Trophoblast cell (in vitro differentiated cells and primary cell): Measurements from ENCODE around the gene CTAGE9. TPM values are rescaled to one million over a fixed set of nuclear protein-coding genes. Genes with fewer than 3 reads are reported as not detected.
"Not testable (repeated sequence)": the region's sequence is repeated elsewhere in the genome, so short reads cannot be mapped to it uniquely, and the experiment has no call there.

ENCODE experiments used
- DNase-seq, 2 donors: peaks; one replicate each; pipeline ENCODE4 v3.0.0-alpha.2; 2016
- H2AFZ ChIP-seq: 2 replicates; pipeline ENCODE4 v1.6.1; 2013; ENCODE audit warnings: low read length, moderate library complexity, mild to moderate bottlenecking; ENCODE audit not compliant: insufficient read depth, poor library complexity
- H2AK5ac ChIP-seq: 2 replicates; pipeline ENCODE4 v1.6.1; 2013; ENCODE audit warnings: mild to moderate bottlenecking, low read length
- H2BK120ac ChIP-seq: 2 replicates; pipeline ENCODE4 v1.6.1; 2013; ENCODE audit warnings: low read length, mild to moderate bottlenecking, moderate library complexity; ENCODE audit not compliant: insufficient read depth, poor library complexity
- H2BK12ac ChIP-seq: 2 replicates; pipeline ENCODE4 v1.6.1; 2013; ENCODE audit warnings: mild to moderate bottlenecking, low read length, moderate library complexity
- H2BK5ac ChIP-seq: 2 replicates; pipeline ENCODE4 v1.6.1; 2013; ENCODE audit warnings: low read length, low read depth, moderate library complexity, mild to moderate bottlenecking; ENCODE audit not compliant: poor library complexity
- H3K14ac ChIP-seq: 2 replicates; pipeline ENCODE4 v1.6.1; 2013; ENCODE audit warnings: mild to moderate bottlenecking, low read length
- H3K18ac ChIP-seq: 2 replicates; pipeline ENCODE4 v1.6.1; 2013; ENCODE audit warnings: mild to moderate bottlenecking, low read length
- H3K23ac ChIP-seq: 2 replicates; pipeline ENCODE4 v1.6.1; 2013; ENCODE audit warnings: low read length
- H3K27ac ChIP-seq: 2 replicates; pipeline ENCODE4 v1.5.1; 2013; ENCODE audit warnings: low read depth, mild to moderate bottlenecking, inconsistent platforms, low read length, moderate library complexity
- H3K27me3 ChIP-seq: 2 replicates; pipeline ENCODE4 v1.6.1; 2013; ENCODE audit warnings: inconsistent platforms, mild to moderate bottlenecking, low read length, moderate library complexity; ENCODE audit not compliant: insufficient read depth
- H3K36me3 ChIP-seq, 2 experiments: 1 replicate in 1 of 2; 2 replicates in 1 of 2; pipeline ENCODE4 v1.6.1; 2013; ENCODE audit warnings: low read length in 2 of 2, mild to moderate bottlenecking in 2 of 2, moderate library complexity in 1 of 2; ENCODE audit not compliant: insufficient read depth in 2 of 2, control insufficient read depth in 1 of 2
- H3K4ac ChIP-seq: 2 replicates; pipeline ENCODE4 v1.6.1; 2013; ENCODE audit warnings: low read depth, mild to moderate bottlenecking, low read length, moderate library complexity
- H3K4me1 ChIP-seq, 2 experiments: 1 replicate in 1 of 2; 2 replicates in 1 of 2; pipeline ENCODE4 v1.6.1; 2013; ENCODE audit warnings: low read length in 2 of 2, mild to moderate bottlenecking in 2 of 2, moderate library complexity in 1 of 2; ENCODE audit not compliant: insufficient read depth in 2 of 2, control insufficient read depth in 1 of 2
- H3K4me2 ChIP-seq: 2 replicates; pipeline ENCODE4 v1.6.1; 2013; ENCODE audit warnings: inconsistent platforms, mild to moderate bottlenecking, low read length, moderate library complexity
- H3K4me3 ChIP-seq: 2 replicates; pipeline ENCODE4 v1.5.1; 2013; ENCODE audit warnings: mild to moderate bottlenecking, low read depth, low read length, inconsistent platforms
- H3K79me1 ChIP-seq: one replicate; pipeline ENCODE4 v1.6.1; 2013; ENCODE audit warnings: low read length
- H3K79me2 ChIP-seq: 2 replicates; pipeline ENCODE4 v1.6.1; 2013; ENCODE audit warnings: low read length, mild to moderate bottlenecking; ENCODE audit not compliant: control insufficient read depth, insufficient read depth, poor library complexity
- H3K9ac ChIP-seq: 2 replicates; pipeline ENCODE4 v1.6.1; 2013; ENCODE audit warnings: mild to moderate bottlenecking, low read length
- H3K9me3 ChIP-seq: 2 replicates; pipeline ENCODE4 v1.6.1; 2013; ENCODE audit warnings: low read depth, mild to moderate bottlenecking, control low read depth, inconsistent platforms, low read length; ENCODE audit not compliant: insufficient read depth
- H4K12ac ChIP-seq: 2 replicates; pipeline ENCODE4 v1.6.1; 2013; ENCODE audit warnings: low read depth, mild to moderate bottlenecking, low read length, moderate library complexity
- H4K8ac ChIP-seq: 2 replicates; pipeline ENCODE4 v1.6.1; 2013; ENCODE audit warnings: low read depth, mild to moderate bottlenecking, low read length, moderate library complexity
- H4K91ac ChIP-seq: one replicate; pipeline ENCODE4 v1.6.1; 2013; ENCODE audit warnings: low read depth, mild to moderate bottlenecking, low read length, moderate library complexity
- WGBS: extraction: QIAGEN DNeasy Blood & Tissue Kit; methylation state at CpG from one replicate; pipeline ENCODE4 v1.1.7; 2013; ENCODE audit warnings: missing lambda C conversion rate; ENCODE audit not compliant: insufficient read length, insufficient coverage; ENCODE audit errors: extremely low coverage; 5-methylcytosine and 5-hydroxymethylcytosine counted together
- polyA plus RNA-seq: library from polyadenylated mRNA; stranded (reverse); fragments of 200-250 nt; gene quantifications from 2 replicates; pipeline ENCODE4 v1.2.3, GENCODE V29; 2013

Gene CTAGE9, protein sequence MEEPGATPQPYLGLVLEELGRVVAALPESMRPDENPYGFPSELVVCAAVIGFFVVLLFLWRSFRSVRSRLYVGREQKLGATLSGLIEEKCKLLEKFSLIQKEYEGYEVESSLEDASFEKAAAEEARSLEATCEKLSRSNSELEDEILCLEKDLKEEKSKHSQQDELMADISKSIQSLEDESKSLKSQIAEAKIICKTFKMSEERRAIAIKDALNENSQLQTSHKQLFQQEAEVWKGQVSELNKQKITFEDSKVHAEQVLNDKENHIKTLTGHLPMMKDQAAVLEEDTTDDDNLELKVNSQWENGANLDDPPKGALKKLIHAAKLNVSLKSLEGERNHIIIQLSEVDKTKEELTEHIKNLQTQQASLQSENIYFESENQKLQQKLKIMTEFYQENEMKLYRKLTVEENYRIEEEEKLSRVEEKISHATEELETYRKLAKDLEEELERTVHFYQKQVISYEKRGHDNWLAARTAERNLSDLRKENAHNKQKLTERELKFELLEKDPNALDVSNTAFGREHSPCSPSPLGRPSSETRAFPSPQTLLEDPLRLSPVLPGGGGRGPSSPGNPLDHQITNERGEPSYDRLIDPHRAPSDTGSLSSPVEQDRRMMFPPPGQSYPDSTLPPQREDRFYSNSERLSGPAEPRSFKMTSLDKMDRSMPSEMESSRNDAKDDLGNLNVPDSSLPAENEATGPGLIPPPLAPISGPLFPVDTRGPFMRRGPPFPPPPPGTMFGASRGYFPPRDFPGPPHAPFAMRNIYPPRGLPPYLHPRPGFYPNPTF
- polyA plus RNA-seq = not detected in 2 replicates

DNA sequence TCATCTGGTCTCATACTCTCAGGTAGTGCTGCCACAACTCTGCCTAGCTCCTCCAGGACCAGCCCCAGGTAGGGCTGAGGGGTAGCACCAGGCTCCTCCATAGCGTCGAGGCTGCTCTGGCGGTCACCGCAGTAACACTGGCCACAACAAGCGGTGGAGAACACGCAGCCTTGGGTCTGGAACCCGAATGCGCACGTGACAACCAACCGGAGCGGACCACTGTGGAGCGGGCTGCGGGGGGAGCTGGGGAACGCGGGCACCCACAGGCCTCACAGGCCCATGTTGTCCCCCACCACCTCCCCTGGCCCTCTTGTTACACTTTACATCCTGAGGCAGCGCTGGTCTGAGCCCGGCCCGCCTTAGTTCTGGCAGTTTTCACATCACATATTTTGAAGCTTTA is at the start of gene CTAGE9:
Gene CTAGE9 (minus strand): TSS at position 101 of the 400 bp plus-strand sequence. CDS start 0 bp downstream, at position 101.
- H3K4me1 ChIP-seq, H3K9ac ChIP-seq, H3K79me1 ChIP-seq, H3K14ac ChIP-seq, H2BK120ac ChIP-seq, H3K4ac ChIP-seq, H3K23ac ChIP-seq, H3K4me3 ChIP-seq, DNase-seq, H2BK12ac ChIP-seq, H3K27me3 ChIP-seq, H3K9me3 ChIP-seq, H2AFZ ChIP-seq, H3K79me2 ChIP-seq, H4K12ac ChIP-seq, H3K27ac ChIP-seq, H3K4me2 ChIP-seq, H3K36me3 ChIP-seq, H4K8ac ChIP-seq, H4K91ac ChIP-seq, H2BK5ac ChIP-seq, H2AK5ac ChIP-seq, H3K18ac ChIP-seq: not testable (repeated sequence)
- WGBS = no CpG with 5 or more reads among the region's 18 CpGs

DNA sequence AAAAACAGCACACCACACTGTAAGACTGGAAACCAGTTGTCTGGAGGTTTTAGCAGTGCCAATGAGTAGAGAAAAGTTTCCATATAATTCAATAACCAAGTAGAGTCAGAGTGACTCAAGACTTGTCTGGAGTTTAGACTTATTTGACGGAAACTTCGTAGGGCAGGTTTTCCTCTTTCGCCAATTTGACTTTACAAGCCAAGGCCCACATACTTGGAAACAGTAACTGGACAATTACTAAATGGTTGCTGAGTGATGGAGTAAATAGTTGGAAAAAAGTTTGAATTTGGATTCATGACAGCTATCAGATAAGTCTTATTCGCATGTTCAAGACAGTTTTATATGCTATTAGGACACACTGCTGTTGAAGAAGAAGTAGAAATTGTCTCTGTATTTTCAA is 48.1 kb upstream of the CTAGE9 start:
- no peak overlapping the region for H4K12ac ChIP-seq
- WGBS = no CpG with 5 or more reads among the region's 4 CpGs
- H3K4ac ChIP-seq = no peak overlapping the region
- no peak overlapping the region for H2AK5ac ChIP-seq
- no peak overlapping the region for H3K14ac ChIP-seq
- no peak overlapping the region for H2BK120ac ChIP-seq
- no peaks in the 10 kb centered on the region for H3K27me3 ChIP-seq
- H3K36me3 ChIP-seq = no peaks in the 10 kb centered on the region
- no peaks in the 10 kb centered on the region for H3K79me1 ChIP-seq
- H3K18ac ChIP-seq = no peak overlapping the region
- no peak overlapping the region for H2BK12ac ChIP-seq
- no peak overlapping the region for H3K27ac ChIP-seq
- no peaks in the 10 kb centered on the region for H3K79me2 ChIP-seq
- no peak overlapping the region for H4K8ac ChIP-seq
- H2AFZ ChIP-seq = no peak overlapping the region
- no peak for DNase-seq
- H3K4me3 ChIP-seq = no peak overlapping the region
- H2BK5ac ChIP-seq = no peak overlapping the region
- H3K9me3 ChIP-seq = no peaks in the 10 kb centered on the region
- H3K9ac ChIP-seq = no peak overlapping the region
- H4K91ac ChIP-seq = no peak overlapping the region
- no peaks in the 10 kb centered on the region for H3K4me1 ChIP-seq
- H3K23ac ChIP-seq = no peak overlapping the region
- H3K4me2 ChIP-seq = no peak overlapping the region

DNA sequence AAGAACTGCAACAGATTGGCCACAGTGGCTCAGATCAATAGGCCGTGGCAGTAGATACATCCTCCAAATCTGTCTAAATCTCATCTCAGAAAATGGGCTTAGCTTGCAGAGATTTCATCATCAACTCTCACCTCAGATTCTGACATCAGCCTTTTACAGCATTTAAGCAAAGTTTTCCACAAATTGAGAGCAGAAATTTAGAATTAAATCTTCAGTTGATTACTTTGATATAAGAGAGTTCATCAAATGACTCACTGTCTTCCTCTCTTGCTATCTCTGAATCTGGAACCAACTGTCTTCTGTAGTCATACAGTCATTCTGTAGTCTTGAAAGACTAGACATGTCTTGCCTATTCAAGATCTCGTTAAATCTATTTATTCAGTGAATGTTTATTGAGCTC is 45.2 kb upstream of the CTAGE9 start:
- H2BK12ac ChIP-seq = no peak overlapping the region
- no peak overlapping the region for H3K4ac ChIP-seq
- no peak overlapping the region for H3K18ac ChIP-seq
- H4K8ac ChIP-seq = no peak overlapping the region
- H3K4me1 ChIP-seq = no peaks in the 10 kb centered on the region
- no peak overlapping the region for H3K4me3 ChIP-seq
- no peak overlapping the region for H2AK5ac ChIP-seq
- no peak overlapping the region for H4K12ac ChIP-seq
- no peak overlapping the region for H2BK5ac ChIP-seq
- H2BK120ac ChIP-seq = no peak overlapping the region
- H3K23ac ChIP-seq = no peak overlapping the region
- no peaks in the 10 kb centered on the region for H3K27me3 ChIP-seq
- H2AFZ ChIP-seq = no peak overlapping the region
- H4K91ac ChIP-seq = no peak overlapping the region
- H3K27ac ChIP-seq = no peak overlapping the region
- WGBS = no CpG with 5 or more reads among the region's 2 CpGs
- no peaks in the 10 kb centered on the region for H3K9me3 ChIP-seq
- no peaks in the 10 kb centered on the region for H3K79me2 ChIP-seq
- no peak overlapping the region for H3K9ac ChIP-seq
- H3K79me1 ChIP-seq = no peaks in the 10 kb centered on the region
- no peak for DNase-seq
- no peaks in the 10 kb centered on the region for H3K36me3 ChIP-seq
- no peak overlapping the region for H3K14ac ChIP-seq
- no peak overlapping the region for H3K4me2 ChIP-seq

DNA sequence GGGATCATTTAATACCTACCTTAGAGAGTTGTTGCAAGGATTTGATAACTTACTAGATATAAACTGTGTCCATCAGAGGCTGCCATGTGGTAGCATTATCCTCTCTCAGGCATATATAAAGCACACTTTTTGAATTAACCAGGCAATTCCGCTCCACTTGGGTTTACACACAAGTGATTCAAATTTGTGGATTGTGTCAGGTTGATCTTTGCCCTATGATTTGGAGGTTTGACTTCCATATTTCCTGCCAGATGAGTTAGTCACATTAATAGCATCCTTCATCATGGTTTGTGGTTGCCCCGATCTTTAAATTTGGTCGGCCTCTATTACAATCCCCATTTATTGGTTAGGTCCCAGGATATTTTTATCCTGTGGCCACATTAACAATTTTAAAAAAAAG is 44.8 kb upstream of the CTAGE9 start:
- Histone ChIP-seq H2BK12ac (no peak overlapping the region), H4K8ac (no peak overlapping the region), H2BK5ac (no peak overlapping the region), H3K4me1 (no peaks in the 10 kb centered on the region), H3K36me3 (no peaks in the 10 kb centered on the region), H3K23ac (no peak overlapping the region), H3K9ac (no peak overlapping the region), H3K4me2 (no peak overlapping the region), H3K9me3 (no peaks in the 10 kb centered on the region), H2AFZ (no peak overlapping the region), H3K4me3 (no peak overlapping the region), H3K14ac (no peak overlapping the region), H3K79me1 (no peaks in the 10 kb centered on the region), H4K12ac (no peak overlapping the region), H3K79me2 (no peaks in the 10 kb centered on the region), H3K27me3 (no peaks in the 10 kb centered on the region), H4K91ac (no peak overlapping the region), H2AK5ac (no peak overlapping the region), H3K4ac (no peak overlapping the region), H2BK120ac (no peak overlapping the region), H3K18ac (no peak overlapping the region), H3K27ac (no peak overlapping the region)
- no CpG with 5 or more reads among the region's 3 CpGs for WGBS
- no peak for DNase-seq
